SHP77 treated with DMSO at 0.1 percent for 48 hours (cell line): Measurements from ENCODE around the gene MLLT1.

Experiments
- DNase-seq: peaks from one replicate; lab custom pipeline; 2025; lab: John Stamatoyannopoulos, UW

The MLLT1 gene

DNA sequence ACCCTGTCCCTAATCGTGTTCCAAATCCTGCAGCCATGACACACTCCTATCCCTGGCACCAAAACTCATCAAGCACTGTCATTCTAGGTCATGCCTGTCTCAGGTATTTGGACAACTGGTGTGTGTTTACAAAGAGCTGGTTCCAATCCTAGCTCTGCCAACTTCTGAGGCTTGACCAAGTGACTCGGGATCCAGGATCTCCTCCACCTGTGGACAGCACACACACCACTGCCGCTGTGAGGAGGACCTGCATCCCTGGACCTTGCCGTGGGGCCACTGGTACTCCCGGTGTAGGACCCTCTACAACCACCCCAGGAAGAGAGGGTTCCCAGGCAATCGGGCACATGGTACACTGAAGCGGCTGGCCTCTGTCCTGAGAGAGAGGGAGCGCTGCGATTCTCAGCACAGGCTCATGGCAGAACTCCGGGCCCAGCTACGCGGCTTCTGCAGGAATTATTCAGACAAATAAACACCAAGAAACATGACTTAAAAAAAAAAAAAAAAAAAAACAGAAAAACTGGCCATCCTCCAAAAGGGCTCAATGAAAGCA, 20.4 kb downstream of the MLLT1 start:
- DNase-seq: no peak

DNA sequence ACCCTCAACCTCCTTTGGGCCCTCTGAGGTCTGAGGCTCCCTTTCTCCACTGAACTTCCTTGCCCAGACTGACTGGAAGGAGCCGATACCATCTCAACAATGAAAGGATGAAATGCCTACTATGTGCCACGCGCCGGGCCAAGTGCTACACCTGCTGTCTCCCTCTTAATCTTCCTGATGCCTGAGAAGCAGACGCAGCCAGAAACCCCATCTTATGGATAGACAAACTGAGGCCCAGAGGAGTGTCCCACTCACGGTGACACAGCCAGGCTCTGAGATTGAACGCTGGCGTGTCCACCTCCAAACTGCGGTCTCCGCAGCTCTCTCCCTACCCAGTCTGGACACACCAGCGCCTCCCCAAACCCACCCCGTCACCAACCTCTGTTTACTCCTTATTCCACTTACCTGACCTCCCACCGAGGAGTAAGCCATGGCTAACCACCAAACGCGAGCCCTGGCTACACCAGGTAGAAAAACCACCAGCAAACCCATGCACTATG, 20.9 kb downstream of the MLLT1 start:
- no peak for DNase-seq

DNA sequence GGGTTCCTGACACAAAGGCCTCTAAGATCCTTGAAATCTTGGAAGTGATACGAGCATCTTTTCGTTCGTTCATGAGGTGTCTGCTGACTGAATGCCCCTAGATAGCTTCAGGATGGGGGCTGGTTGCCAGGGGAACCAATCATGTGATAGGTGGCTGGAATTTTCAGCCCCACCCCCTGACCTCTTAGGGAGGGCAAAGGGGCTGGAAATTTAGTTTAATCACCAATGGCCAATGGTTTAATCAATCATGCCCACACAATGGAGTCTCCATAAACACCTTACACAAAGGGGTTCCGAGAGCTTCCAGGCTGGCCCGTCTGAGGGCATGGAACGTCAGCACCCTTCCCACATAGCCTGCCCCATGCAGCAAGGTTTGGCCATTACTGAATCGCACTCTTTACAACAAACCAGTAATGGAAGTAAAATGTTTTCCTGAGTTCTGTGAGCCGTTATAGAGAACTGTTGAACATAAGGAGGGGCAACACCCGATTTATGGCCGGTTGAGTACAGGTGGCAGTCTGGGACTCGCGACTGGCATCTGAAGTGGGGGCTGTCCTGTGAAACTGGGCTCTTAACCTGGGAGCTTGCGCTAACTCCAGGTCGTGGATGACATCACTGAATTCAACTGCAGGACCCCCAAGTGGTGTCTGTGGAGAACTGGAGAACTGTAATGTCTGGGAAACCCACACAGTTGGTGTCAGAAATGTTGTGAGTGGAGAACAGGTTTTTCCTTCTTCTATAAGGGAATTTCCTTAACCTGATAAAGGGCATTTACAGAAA, 25.6 kb downstream of the MLLT1 start:
- no peak for DNase-seq

- DNase-seq: no peak
Measured at GRCh38 chr19:6252066-6252465, 27.7 kb downstream of the MLLT1 start.

DNA sequence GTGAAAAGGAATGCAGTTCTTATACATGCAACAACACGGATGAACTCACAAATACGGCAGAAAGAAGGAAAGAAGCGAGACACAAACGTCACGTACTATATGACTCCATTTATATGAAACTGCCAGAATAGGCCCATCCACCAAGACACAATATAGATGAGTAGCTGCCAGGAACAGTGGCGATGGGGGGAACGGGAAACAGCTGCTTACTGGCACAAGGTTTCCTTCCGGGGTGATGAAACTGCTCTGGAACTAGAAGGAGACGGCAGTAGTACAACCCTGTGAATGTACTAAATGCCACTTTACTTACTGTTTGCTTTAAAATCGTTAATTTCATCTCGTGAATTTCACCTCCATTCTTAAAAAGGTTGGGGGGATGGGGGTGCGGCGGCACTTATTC, 28.9 kb downstream of the MLLT1 start:
- DNase-seq: no peak

DNA sequence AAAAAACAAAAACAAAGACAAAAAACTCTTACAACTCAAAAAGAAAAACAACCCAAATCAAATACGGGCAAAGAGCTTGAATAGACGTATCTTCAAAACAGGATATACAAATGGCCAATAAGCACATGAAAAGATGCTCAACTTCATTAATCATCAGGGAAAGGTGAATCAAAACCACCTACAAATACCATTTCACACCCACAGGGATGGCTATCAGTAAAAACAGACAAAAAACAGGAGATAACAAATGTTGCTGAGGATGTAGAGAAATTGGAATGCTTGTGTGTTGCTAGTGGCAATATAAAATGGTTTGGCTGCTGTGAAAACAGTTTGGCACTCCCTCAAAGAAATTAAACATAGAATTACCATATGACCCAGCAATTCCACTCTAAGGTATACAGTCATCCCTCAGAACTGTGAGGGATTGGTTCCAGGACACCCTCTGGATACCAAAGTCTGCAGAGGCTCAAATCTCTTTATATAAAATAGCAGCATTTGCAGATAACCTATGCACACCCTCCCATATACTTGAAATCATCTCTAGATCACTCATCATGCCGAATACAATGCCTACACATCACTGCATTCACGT, 29.7 kb downstream of the MLLT1 start:
- DNase-seq: no peak

DNA sequence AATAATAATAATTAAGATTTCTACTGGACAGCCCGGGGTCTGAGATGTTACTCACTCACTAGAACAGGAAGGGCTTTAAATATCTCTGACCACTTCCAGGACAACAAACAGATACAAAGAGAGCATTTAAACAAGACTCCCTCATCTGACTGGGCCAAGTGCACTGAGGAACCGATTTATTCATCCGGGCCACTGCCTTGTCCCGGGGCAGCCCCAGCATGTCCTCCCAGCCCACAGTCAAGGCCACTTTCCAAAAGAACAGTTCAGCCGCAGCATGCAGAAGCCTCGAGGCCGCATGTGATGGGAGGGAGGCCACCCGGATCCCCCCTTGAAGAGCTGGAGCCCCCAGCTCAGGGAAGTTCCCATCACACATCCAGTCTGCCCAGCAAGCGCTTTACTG, 30.5 kb downstream of the MLLT1 start:
- no peak for DNase-seq

GRCh38 chr19:6248844-6249243, 30.9 kb downstream of the MLLT1 start:
- no peak for DNase-seq

- no peak for DNase-seq
Measured at GRCh38 chr19:6248341-6248740, 31.4 kb downstream of the MLLT1 start.

- no peak for DNase-seq
Measured at GRCh38 chr19:6247007-6247288, 32.8 kb downstream of the MLLT1 start.

GRCh38 chr19:6246174-6247006, 33.4 kb downstream of the MLLT1 start:
- DNase-seq: no peak

DNA sequence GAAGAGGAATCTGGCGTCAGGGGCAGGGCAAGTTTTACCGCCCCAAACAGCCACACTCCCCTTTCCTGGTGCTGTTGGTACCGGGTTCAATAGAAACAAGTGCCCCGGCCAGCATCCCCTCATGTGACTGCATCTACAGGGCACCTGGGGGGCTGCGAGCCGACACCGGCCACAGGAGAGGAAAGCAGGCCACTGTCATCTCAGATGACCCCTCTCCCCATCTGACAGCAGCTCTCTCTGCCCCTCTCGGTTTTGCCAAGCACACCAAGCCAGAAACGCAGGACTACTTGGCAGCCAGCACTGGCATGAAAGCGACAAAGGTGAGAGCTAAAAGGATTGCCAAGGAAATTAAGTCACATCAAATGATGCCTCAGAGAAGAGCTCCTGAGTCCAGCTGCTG, 37.1 kb downstream of the MLLT1 start:
- DNase-seq: no peak

- DNase-seq: no peak
Measured at GRCh38 chr19:6241680-6242377, 37.9 kb downstream of the MLLT1 start.

DNA sequence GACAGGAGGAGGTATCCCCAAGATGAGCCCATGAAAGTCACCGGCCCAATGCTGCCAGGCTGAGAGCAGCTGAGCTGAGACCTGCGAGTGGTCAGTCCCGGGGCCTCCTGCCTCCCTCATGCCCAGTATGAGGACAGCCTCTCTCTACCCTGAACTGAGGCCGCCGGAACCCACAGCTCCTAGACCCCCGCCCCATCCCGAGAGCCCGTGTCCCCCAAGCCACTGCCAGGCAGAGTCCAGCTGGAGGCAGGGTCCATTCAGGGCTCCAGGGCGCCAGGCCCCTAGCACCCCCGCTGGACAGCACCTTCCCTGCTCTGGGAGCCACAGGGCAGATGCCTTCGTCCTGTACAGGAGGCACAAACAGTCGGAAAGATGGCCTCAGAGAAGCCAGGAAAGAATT, 38.7 kb downstream of the MLLT1 start:
- DNase-seq: no peak

- DNase-seq: no peak
Measured at GRCh38 chr19:6239871-6240676, 39.7 kb downstream of the MLLT1 start.

DNA sequence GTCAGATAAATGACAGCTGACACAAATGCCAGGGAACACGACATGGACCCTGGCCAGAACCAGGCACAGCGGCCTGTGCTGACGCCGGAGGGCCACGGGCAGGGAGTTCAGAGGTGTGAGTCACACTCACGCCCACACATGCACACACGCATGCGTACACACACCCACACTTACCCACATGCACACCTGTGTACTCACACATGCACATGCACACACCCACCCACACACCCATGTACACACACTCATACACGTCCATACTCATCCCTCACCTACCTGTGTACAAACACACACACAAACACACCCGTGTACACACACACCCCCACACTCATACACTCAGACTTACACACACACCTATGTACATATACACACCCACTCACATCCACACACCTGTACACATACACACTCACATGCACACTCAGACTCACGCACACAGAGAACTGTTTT, 40.4 kb downstream of the MLLT1 start:
- no peak for DNase-seq

GRCh38 chr19:6238643-6239281, 41.0 kb downstream of the MLLT1 start:
- DNase-seq: no peak

DNA sequence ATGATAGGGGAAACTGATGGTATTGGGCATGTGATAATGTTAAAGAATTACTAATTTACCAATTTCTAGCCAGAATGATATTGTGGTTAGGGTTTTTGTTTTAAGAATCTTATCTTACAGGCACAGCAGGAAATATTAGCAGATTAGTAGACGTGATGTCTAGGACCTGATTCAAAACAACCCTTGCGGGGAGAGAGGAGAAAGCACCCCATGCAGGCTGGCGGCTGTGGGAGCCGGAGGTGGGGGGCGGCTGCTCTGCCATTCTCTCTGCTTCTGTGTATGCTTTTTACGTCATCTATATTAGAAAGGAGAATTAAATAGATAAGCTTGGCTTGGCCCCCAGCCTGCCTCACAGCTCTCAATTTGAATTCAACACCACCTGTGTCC, 41.5 kb downstream of the MLLT1 start:
- DNase-seq: no peak

DNA sequence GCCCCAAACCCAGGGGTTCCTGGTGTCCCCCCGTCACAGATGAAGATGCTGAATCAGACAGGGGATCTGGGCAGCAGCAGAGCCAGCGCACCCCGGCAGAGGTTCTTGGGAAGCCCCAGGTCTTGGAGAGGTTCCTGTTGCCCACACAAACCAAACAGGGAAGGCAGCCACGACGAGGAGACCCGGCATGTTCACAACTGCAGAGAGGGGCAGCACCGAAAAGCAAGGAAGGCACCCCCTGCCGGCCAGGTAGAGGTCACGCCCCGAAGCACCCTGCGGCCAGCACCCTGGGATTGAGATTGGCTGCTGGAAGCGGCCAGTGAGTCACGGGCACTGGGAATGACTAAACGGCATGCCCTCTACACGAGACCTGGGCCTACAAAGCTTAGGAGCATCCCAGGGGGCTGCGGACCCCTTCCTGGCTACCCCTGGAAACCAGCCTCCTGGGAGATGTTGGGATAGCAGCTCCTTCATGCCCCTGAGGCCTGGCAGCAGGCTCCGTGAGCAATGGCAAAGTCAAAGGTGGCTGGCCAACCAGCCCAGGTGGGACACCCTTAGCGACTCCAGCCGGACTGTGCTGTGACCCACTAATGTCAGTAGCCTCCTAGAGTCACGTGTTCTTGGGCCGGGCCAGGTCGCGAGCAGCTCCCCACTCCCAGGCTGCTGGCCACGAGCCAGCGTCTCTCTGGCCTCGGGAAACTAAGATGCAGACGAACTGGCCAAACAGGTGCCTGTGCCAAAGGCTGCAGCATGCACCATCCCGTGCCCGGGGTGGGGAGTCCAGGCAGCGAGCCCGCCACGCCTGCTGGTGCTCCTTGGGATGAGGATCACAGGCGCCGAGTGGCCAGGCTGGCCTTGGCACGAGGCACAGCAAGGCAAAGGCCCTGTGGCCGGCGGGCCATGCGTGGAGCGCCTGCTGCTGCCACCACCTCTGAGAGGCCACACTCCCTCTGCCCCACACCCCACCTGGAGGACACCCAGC, 43.2 kb downstream of the MLLT1 start:
- DNase-seq: no peak
